ENCODE results near the gene RNF2. TPM values are rescaled to one million over a fixed set of nuclear protein-coding genes. Genes with fewer than 3 reads are reported as not detected.

The RNF2 gene
- polyA plus RNA-seq, 1 donor (not counting 4 experiments of a cell fraction or from before 2014, with no cell fraction given) = 29.2 TPM

DNA sequence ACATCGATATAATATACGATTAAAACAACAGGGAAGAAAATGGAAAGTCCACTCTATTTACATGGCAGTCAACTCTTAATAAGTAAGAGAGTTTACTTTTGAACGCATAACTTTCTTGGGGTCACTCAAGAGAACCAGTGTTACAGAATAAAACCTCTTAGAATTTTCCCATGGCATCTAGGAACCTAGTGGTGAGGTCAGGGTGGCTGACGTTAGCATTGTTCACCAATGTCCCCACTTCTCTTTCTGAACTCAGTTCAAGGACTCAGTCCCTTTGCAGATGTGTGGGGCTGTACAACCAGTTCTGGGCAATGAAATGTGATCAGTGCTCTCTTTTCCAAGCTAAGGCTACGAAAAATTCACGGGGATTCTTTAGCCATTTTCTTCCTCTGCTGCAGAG lies 2.6 kb upstream of the RNF2 start:
- no peak for DNase-seq (ENCODE audit: low read depth, low spot score)
- Histone ChIP-seq H3K4me1 (ENCODE audit: control insufficient read depth, extremely low read depth, insufficient read depth, low read length) (peaks cover 6% of the 10 kb centered on the region), H3K36me3 (ENCODE audit: control insufficient read depth in 2 of 2, extremely low read depth in 1 of 2, insufficient read depth in 2 of 2, low read length in 2 of 2) (no peaks in the 10 kb centered on the region), H3K9ac (ENCODE audit: control insufficient read depth, extremely low read depth, insufficient read depth, low read length) (no peak overlapping the region), H3K9me3 (ENCODE audit: control insufficient read depth, low read depth, low read length) (no peaks in the 10 kb centered on the region), H2AFZ (ENCODE audit: control insufficient read depth, low read length) (no peak overlapping the region), H4K20me1 (ENCODE audit: control insufficient read depth, extremely low read depth, insufficient read depth, low read length) (no peaks in the 10 kb centered on the region), H3K4me2 (ENCODE audit: control insufficient read depth, extremely low read depth, insufficient read depth, low read depth, low read length) (no peak overlapping the region), H3K4me3 (ENCODE audit: control insufficient read depth in 2 of 3, extremely low read depth in 1 of 3, insufficient read depth in 2 of 3, low read depth in 1 of 3, low read length in 3 of 3) (no peak overlapping the region), H3K27ac (ENCODE audit: control insufficient read depth, insufficient read depth, low read length) (no peak overlapping the region), H3K9me1 (ENCODE audit: control insufficient read depth, extremely low read depth, insufficient read depth, low read length) (no peaks in the 10 kb centered on the region), H3K79me2 (ENCODE audit: control insufficient read depth, insufficient read depth, low read length) (peaks cover 10% of the 10 kb centered on the region), H3K27me3 (ENCODE audit: control insufficient read depth, extremely low read depth, insufficient read depth, low read length) (no peaks in the 10 kb centered on the region)
- TF ChIP-seq, protein P1, sequence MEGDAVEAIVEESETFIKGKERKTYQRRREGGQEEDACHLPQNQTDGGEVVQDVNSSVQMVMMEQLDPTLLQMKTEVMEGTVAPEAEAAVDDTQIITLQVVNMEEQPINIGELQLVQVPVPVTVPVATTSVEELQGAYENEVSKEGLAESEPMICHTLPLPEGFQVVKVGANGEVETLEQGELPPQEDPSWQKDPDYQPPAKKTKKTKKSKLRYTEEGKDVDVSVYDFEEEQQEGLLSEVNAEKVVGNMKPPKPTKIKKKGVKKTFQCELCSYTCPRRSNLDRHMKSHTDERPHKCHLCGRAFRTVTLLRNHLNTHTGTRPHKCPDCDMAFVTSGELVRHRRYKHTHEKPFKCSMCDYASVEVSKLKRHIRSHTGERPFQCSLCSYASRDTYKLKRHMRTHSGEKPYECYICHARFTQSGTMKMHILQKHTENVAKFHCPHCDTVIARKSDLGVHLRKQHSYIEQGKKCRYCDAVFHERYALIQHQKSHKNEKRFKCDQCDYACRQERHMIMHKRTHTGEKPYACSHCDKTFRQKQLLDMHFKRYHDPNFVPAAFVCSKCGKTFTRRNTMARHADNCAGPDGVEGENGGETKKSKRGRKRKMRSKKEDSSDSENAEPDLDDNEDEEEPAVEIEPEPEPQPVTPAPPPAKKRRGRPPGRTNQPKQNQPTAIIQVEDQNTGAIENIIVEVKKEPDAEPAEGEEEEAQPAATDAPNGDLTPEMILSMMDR (optimal IDR thresholded peaks at IDR 0.05 in 1 of 3, IDR thresholded peaks at IDR 0.05 in 1 of 3, conservative IDR thresholded peaks at IDR 0.05 in 1 of 3; ENCODE audit: extremely low read depth in 1 of 3, insufficient read depth in 2 of 3, low read length in 3 of 3) = no peak
- no peak for TF ChIP-seq EZH2 (IDR thresholded peaks at IDR 0.05; ENCODE audit: low read length)
- dilution Hi-C loops (cut with MboI; ENCODE audit: extremely low pct_ligation_motif_present, low sequenced_read_pairs) = no loop called here
- FAIRE-seq = no peak

DNA sequence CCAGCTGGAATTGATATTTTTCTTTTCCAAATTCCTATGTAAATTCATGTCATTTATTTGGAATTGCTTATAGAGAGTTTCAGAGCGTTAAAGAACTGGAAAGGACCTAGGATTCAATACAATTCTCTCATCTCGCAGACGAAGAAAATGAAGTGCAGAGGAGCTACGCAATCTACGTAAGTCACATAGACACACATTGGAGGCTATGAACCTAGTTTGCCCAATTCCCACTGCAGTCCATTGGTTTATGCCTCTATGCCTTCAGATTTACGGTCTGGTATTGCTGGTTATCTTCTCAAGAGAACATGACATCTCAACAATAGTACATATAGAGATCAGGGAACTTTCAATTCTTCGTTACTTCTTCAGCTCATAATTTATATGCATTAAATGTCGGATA lies 971 bp upstream of the RNF2 start:
- H2AFZ ChIP-seq (ENCODE audit: control insufficient read depth, low read length) = no peak overlapping the region
- no peak overlapping the region for H3K4me3 ChIP-seq (ENCODE audit: control insufficient read depth in 2 of 3, extremely low read depth in 1 of 3, insufficient read depth in 2 of 3, low read depth in 1 of 3, low read length in 3 of 3)
- no peak overlapping the region for H3K9ac ChIP-seq (ENCODE audit: control insufficient read depth, extremely low read depth, insufficient read depth, low read length)
- H3K4me1 ChIP-seq (ENCODE audit: control insufficient read depth, extremely low read depth, insufficient read depth, low read length) = peaks cover 6% of the 10 kb centered on the region
- no peaks in the 10 kb centered on the region for H3K9me3 ChIP-seq (ENCODE audit: control insufficient read depth, low read depth, low read length)
- H3K27me3 ChIP-seq (ENCODE audit: control insufficient read depth, extremely low read depth, insufficient read depth, low read length) = no peaks in the 10 kb centered on the region
- H3K79me2 ChIP-seq (ENCODE audit: control insufficient read depth, insufficient read depth, low read length) = peaks cover 27% of the 10 kb centered on the region
- no peak for FAIRE-seq
- H4K20me1 ChIP-seq (ENCODE audit: control insufficient read depth, extremely low read depth, insufficient read depth, low read length) = no peaks in the 10 kb centered on the region
- TF ChIP-seq, protein P1 (optimal IDR thresholded peaks at IDR 0.05 in 1 of 3, IDR thresholded peaks at IDR 0.05 in 1 of 3, conservative IDR thresholded peaks at IDR 0.05 in 1 of 3; ENCODE audit: extremely low read depth in 1 of 3, insufficient read depth in 2 of 3, low read length in 3 of 3) = no peak
- TF ChIP-seq EZH2 (IDR thresholded peaks at IDR 0.05; ENCODE audit: low read length) = no peak
- H3K4me2 ChIP-seq (ENCODE audit: control insufficient read depth, extremely low read depth, insufficient read depth, low read depth, low read length) = no peak overlapping the region
- H3K9me1 ChIP-seq (ENCODE audit: control insufficient read depth, extremely low read depth, insufficient read depth, low read length) = no peaks in the 10 kb centered on the region
- no peaks in the 10 kb centered on the region for H3K36me3 ChIP-seq (ENCODE audit: control insufficient read depth in 2 of 2, extremely low read depth in 1 of 2, insufficient read depth in 2 of 2, low read length in 2 of 2)
- no peak overlapping the region for H3K27ac ChIP-seq (ENCODE audit: control insufficient read depth, insufficient read depth, low read length)
- dilution Hi-C loops (cut with MboI; ENCODE audit: extremely low pct_ligation_motif_present, low sequenced_read_pairs) = no loop called here
- no peak for DNase-seq (ENCODE audit: low read depth, low spot score)

All from keratinocyte (primary cell).